HG03439 (cell line): ENCODE measurements around the gene SENP6.
A peak's percentile ranks its signal among the peaks of the same experiment; 100 is the strongest.
"Not testable (repeated sequence)": the region's sequence is repeated elsewhere in the genome, so short reads cannot be mapped to it uniquely, and the experiment has no call there.

ENCODE experiments used
- ATAC-seq: cut with Tn5 transposase; IDR thresholded peaks from one replicate; pipeline ENCODE4 v1.9.1; 2021; ENCODE audit warnings: mild to moderate bottlenecking, moderate library complexity; ENCODE audit not compliant: unreplicated experiment

The SENP6 gene

DNA sequence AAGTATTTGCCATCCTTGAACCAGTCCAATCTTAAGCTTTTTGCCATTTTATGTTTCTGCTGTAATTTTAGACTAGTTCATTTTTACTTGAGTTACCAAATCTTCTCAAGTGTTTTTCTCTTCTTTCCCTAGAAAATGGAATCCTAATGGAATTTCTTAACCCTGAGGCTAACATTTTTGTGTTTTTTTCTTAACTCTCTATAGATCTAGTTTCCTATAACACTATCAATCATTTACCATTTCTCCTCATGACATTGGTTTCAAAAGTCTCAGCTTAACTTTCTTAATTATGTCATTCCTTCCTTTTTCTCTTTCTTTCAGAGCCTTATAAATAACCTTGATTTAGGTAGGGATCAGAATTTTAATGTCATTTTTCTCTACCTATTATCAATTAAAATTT, 54.8 kb downstream of the SENP6 start:
- no peak for ATAC-seq

DNA sequence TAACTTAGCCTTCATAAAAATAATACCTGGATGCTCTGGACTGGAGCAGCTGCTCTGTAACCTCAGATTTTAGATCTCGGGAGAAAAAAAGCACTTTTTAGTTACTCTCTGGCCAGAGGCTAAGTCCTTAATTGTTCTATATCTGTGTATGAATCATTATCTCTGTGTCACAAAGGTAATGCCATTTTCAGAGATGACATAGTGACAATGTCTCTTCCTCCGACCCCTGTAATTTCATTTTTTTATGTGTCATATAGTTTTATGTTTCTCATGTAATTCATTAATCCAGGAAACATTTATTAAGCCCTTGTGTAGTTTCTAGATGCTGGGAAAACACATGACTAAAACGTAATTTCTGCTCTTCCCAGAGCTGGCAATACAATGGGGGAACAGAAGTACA, 55.6 kb downstream of the SENP6 start:
- no peak for ATAC-seq

- no peak for ATAC-seq
Observed at GRCh38 chr6:75666592-75666991, 64.9 kb downstream of the SENP6 start.

DNA sequence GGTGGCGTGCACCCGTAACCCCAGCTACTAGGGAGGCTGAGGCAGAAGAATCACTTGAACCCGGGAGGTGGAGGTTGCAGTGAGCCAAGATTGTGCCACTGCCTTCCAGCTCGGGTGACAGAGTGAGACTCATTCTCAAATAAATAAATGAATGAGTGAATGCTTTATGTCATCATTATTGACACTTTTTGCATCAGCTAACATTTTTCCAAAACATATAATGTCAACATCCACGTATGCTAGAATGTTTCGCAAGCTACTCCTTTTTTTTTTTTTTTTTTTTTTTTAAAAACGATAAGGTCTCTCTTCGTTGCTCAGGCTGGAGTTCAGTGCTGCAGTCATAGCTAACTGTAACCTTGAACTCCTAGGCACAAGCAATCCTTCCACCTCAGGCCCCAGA, 72.2 kb downstream of the SENP6 start:
- no peak for ATAC-seq

- ATAC-seq: no peak
Observed at GRCh38 chr6:75676377-75676776, 74.7 kb downstream of the SENP6 start.

DNA sequence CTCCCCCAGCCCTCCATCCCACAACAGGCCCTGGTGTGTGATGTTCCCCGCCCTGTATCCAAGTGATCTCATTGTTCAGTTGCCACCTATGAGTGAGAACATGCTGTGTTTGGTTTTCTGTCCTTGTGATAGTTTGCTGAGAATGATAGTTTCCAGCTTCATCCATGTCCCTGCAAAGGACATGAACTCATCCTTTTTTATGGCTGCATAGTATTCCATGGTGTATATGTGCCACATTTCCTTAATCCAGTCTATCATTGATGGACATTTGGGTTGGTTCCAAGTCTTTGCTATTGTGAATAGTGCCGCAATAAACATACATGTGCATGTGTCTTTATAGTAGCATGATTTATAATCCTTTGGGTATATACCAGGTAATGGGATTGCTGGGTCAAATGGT, 80.9 kb downstream of the SENP6 start:
- not testable (repeated sequence) for ATAC-seq

GRCh38 chr6:75683005-75683404, 81.3 kb downstream of the SENP6 start:
- ATAC-seq: not testable (repeated sequence)

DNA sequence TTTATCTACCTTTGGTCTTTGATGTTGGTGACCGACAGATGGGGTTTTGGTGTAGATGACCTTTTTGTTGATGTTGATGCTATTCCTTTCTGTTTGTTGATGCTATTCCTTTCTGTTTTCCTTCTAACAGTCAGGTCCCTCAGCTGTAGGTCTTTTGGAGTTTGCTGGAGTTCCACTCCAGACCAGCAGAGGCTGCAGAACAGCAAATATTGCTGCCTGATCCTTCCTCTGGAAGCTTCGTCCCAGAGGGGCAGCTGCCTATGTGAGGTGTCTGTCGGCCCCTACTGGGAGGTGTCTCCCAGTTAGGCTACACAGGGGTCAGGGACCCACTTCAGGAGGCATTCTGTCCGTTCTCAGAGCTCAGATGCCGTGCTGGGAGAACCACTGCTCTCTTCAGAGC, 85.9 kb downstream of the SENP6 start:
- not testable (repeated sequence) for ATAC-seq

DNA sequence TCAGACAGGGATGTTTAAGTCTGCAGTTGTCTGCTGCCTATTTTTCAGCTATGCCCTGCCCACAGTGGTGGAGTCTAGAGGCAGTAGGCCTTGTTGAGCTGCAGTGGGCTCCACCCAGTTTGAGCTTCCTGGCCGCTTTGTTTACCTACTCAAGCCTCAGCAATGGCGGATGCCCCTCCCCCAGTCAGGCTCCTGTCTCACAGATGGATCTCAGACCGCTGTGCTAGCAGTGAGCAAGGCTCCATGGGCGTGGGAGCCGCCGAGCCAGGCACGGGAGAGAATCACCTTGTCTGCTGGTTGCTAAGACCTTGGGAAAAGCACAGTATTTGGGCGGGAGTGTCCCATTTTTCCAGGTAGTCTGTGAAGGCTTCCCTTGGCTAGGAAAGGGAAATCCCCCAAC, 86.3 kb downstream of the SENP6 start:
- not testable (repeated sequence) for ATAC-seq

DNA sequence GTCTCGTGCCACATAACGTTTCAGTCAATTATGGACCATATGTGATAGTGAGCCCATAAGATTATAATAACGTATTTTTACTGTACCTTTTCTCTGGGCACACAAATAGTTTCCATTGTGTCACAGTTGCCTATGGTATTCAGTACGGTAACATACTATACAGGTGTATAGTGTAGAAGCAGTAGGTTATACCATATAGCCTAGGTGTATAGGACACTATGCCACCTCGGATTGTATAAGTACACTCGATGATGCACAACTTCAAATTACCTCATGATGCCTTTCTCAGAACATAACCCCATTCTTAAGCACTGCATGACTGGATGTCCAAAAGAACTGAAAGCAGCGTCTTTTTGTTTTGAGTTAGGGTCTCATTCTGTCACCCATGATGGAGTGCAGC, 87.9 kb downstream of the SENP6 start:
- no peak for ATAC-seq

DNA sequence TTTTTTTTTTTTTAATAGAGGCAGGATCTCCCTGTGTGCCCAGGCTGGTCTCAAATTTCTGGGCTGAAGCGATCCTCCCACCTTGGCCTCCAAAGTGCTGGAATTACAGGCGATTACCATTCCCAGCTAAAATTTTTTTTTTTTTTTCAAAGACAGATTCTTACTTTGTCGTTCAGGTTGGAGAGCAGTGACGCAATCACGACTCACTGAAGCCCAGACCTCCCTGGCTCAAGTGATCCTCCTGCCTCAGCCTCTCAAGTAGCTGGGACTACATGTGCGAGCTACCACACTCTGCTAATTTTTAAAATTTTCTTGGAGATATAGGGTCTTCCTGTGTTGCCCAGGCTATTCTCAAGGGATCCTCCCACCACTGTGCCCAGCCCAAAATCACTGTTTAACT, 89.3 kb downstream of the SENP6 start:
- no peak for ATAC-seq

DNA sequence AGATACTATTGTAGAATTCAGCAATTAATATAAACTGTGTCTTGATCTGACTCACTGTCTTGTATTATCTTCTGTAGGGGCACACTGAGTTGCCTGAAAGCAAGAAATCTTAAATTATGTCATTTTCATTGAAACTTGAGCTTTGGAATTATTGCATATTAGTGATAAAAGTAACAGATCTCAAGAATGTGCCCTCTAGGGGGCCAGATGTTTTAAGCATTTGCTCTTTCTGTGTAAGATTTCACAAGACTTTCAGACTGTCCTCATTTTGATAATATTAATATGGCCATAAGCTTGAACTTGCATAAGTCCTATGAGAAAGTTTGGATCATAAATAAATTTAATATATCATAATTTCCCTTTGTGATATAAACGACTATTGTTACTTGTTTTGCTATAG, 91.9 kb downstream of the SENP6 start:
- ATAC-seq: no peak

DNA sequence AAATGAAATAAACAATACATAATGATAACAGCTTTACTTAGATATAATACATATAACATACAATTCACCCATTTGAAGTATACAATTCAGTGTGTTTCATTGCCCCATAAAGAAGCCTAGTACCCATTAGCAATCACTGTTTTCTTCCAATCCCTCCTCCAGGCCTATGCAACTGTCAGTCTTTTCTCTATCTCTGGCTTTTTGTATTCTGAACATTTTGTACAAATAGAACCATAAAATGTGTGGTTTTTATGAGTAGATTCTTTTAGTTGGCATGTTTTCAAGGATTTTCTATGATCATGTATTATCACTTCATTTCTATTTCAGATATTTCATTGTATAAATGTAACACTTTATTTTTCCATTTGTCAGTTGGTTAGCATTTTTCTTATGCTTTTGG, 92.7 kb downstream of the SENP6 start:
- no peak for ATAC-seq

GRCh38 chr6:75708334-75708733, 106.7 kb downstream of the SENP6 start:
- not testable (repeated sequence) for ATAC-seq

DNA sequence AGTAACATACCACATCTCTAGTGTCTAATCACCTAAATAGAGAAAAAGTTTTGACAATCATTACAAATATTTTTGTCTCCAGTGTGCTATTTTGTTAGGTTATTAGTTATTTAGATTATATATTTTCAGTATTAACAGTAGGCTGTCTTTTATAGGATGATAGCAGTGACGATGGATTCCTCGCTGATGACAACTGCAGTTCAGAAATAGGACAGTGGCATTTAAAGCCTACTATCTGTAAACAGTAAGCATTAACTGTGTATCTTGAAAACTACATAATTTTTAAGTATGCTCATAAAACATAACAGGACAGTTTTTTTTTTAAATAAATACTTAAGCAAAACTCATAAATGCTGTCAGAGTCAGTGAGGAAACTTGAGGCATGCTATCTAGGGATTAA, 109.5 kb downstream of the SENP6 start:
- no peak for ATAC-seq

GRCh38 chr6:75719133-75719532, 117.5 kb downstream of the SENP6 start:
- no peak for ATAC-seq

- ATAC-seq: no peak
Observed at GRCh38 chr6:75723382-75723781, 121.7 kb downstream of the SENP6 start.

- no peak for ATAC-seq
Observed at GRCh38 chr6:75727206-75727605, 125.5 kb downstream of the SENP6 start.

GRCh38 chr6:75731029-75731428, 129.3 kb downstream of the SENP6 start:
- not testable (repeated sequence) for ATAC-seq

DNA sequence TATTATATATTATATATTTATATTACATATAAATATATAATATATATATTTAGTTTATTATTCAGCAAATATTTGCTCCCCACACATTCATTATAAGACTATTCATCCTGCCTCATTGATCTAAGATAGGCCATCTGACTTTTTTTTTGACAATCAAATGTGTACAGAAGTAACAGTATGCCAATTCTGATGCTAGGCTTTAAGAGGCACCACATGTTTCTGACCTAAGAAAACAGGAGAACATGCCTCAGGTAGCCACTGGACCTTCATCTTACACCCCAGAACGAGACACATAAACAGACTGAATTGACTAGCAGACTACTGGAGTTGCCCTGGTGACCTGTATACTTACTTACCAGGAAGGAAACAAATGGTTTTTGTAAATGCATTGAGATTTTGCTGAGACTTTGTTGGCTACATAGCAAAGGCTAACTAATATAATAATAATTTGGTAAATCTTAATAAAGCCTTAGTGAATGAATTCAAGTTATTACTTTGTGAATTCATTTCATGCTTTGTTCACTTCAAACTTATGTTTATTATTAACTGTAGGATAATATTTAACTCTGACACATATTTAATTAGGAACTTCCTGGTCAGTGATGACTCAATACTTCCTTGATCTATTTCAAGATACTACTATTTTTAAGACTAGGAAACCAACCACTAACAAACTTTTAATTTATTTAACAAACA, 134.0 kb downstream of the SENP6 start:
- peak; percentile 72 for ATAC-seq

- no peak for ATAC-seq
Observed at GRCh38 chr6:75743971-75744370, 142.3 kb downstream of the SENP6 start.

GRCh38 chr6:75745404-75745803, 143.7 kb downstream of the SENP6 start:
- no peak for ATAC-seq

- no peak for ATAC-seq
Observed at GRCh38 chr6:75746221-75746620, 144.5 kb downstream of the SENP6 start.
